GM21381 (cell line): ENCODE measurements around the gene SMYD2.
A peak's percentile ranks its signal among the peaks of the same experiment; 100 is the strongest.

ENCODE experiments used
- ATAC-seq: cut with Tn5 transposase; IDR thresholded peaks from one replicate; pipeline ENCODE4 v1.9.1; 2021; ENCODE audit warnings: mild to moderate bottlenecking, moderate library complexity; ENCODE audit not compliant: unreplicated experiment

SMYD2 gene

GRCh38 chr1:214327514-214327913 is 46.6 kb downstream of the SMYD2 start:
- no peak for ATAC-seq

- ATAC-seq = peak; percentile 87
Measured at GRCh38 chr1:214328770-214329469, 48.0 kb downstream of the SMYD2 start.

DNA sequence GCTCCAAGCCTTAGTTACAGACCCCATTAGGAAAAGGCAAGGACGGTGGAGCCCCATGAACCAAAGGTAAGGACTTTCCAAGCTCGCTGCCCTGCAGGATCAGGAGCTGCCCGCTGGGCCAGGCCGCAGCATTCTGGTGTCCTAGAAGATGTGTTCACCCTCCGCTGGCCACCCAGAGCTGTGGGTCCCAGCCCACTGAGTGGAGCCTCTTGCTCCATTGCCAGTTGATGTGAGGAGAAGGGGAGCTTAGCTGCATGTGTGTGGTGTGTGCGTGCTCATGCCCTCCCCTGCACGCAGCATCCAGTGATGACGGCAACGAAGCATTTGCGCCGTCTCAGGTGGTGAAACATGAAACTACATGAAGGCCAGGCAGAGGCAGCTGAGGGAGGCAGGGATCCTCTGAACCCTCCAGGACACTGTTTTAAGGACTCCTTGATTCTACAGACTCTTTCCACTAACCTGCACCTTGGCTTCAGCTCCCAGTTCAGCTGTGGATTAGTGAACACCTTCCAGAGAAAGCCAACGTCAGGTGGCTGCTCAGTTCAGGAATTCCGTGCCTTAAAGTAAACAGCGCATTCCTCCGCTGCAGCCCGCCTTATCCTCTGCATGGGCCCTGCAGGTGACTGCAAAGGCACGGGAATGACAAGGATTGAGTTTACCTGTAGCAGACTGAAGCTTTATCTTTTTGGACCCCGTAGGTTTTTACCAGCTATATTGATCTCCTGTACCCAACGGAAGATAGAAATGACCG is 48.7 kb downstream of the SMYD2 start:
- ATAC-seq = no peak

- no peak for ATAC-seq
Measured at GRCh38 chr1:214330222-214330621, 49.3 kb downstream of the SMYD2 start.

DNA sequence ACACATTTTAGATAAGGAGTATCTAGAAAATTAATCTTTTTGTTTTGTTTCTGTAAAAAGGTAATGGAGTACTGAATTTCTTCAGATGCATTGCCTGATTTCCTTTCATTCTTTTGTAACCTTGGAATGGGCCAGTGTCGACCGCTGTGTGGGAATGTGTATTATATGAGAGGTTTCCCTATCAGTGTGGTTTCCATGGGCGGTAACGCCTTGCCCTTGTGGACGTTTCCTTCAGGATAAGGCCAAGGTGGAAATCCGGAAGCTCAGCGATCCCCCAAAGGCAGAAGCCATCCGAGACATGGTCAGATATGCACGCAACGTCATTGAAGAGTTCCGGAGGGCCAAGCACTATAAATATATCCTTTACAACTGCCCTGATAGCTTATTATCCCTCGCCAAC is 49.8 kb downstream of the SMYD2 start:
- ATAC-seq = no peak

GRCh38 chr1:214331180-214331579 is 50.2 kb downstream of the SMYD2 start:
- no peak for ATAC-seq

- ATAC-seq = peak; percentile 35
Measured at GRCh38 chr1:214331827-214332423, 51.0 kb downstream of the SMYD2 start.

GRCh38 chr1:214332946-214333798 is 52.2 kb downstream of the SMYD2 start:
- ATAC-seq = no peak

DNA sequence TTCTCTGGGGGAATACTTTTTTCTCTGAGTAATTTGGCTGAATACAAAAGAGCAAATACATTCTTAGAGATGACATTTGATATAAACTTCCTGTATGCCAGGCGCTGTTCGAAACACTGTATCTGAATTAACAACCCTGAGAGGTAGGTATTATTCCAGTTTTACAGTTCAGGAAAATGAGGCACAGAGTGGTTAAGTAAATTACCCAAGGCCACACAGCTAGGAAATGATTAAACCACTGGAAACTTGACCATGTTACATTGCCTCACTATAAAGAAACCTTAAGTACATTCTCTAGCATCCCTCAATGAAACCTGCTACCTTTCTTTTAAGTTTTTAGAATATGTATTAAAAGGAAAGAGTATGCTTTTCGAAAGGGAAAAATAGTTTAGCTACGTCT is 54.6 kb downstream of the SMYD2 start:
- no peak for ATAC-seq

- no peak for ATAC-seq
Measured at GRCh38 chr1:214337015-214337414, 56.1 kb downstream of the SMYD2 start.

- ATAC-seq = no peak
Measured at GRCh38 chr1:214337511-214337910, 56.6 kb downstream of the SMYD2 start.

DNA sequence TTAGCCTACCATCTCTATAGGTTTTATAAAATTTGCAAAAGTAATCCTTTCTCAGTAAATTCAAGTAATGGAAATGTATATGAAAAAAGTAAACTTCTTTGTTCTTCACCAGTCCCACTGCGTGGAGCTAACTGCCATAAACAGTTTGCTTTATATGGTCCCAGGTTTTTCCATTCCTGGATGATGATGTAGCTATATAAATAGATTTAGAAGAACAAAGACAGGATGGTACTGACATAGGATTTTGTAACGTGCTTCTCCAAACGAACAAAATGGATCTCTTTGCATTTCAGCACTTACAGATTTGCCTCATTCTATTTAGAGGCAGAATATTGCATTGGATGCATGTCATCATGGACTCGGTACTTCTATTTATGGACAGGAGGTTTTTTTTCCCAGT is 57.3 kb downstream of the SMYD2 start:
- ATAC-seq = no peak

GRCh38 chr1:214341459-214341858 is 60.5 kb downstream of the SMYD2 start:
- ATAC-seq = no peak

DNA sequence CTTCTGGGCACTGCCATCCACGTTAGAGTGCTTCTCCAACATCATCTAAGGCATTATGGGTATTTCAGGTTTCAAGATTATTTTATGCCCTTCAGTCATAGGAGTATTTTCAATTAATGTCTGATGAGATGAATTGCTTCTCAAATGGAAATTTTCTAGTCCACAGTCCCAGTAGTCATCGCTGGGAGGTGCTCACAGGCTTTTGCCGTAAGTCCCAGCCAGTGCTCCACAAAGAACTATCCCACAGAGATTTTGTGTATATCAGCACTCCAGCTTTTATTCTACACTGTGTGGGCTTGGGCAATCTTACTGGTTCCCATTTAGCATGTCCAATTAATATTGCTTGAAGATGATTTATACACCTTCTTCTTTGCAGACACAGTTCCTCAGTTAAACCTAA is 61.0 kb downstream of the SMYD2 start:
- ATAC-seq = no peak

GRCh38 chr1:214342525-214342924 is 61.6 kb downstream of the SMYD2 start:
- ATAC-seq = no peak

DNA sequence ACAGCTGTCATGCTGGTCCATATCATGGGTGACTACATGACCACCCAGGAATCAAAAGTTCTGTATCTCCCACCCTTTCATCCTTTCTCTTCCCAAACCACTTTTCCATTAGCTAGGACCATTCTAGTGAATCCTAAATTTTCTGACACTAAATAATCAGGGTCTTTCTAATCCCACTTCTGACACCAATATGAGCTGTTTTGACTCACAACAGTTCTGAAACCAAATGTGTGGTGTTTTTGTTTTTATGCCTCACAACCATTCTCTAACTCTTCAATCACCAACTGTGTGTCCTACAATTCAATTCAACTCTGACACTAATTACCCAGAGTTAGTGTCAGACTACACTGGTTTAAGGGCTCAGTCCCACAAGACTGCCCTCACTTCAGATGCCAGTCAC is 63.9 kb downstream of the SMYD2 start:
- ATAC-seq = no peak

DNA sequence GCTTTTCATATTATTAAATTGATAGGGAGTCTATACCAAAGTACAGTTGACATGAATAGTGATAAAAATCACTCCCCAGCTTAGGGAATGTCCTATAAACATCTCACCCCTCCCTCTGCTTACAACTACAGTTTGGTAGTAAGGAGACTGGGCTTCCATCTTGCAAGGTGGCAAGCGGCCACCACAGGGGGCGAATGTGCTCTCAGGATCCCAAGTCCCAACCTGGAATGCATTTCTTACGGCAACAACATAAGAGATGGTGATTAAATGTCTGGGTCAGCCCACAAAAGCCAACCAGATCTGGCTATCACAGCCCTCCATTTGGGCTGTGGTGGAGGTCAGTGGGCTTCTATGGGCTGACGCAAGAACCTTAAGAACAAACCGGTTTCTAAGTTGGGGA is 68.0 kb downstream of the SMYD2 start:
- no peak for ATAC-seq

DNA sequence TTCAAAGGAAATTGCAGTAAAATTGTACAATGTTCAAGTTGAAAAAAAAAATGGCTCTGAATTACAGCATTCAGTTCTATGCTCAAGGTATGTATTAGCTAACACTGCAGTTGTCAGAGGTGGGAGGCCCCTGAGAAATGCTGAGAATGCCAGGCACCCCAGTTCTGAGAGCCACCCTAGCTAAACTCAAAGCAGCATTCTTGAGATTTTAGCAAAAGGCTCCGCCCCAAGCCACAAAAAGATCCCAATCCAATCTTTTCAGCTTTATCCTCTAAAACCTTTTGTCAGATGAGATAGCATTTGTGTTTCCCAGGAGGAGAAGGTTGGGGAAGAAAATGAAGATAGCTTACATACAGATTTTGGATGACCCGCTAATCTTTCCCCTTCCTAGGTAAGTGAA is 68.8 kb downstream of the SMYD2 start:
- ATAC-seq = no peak

DNA sequence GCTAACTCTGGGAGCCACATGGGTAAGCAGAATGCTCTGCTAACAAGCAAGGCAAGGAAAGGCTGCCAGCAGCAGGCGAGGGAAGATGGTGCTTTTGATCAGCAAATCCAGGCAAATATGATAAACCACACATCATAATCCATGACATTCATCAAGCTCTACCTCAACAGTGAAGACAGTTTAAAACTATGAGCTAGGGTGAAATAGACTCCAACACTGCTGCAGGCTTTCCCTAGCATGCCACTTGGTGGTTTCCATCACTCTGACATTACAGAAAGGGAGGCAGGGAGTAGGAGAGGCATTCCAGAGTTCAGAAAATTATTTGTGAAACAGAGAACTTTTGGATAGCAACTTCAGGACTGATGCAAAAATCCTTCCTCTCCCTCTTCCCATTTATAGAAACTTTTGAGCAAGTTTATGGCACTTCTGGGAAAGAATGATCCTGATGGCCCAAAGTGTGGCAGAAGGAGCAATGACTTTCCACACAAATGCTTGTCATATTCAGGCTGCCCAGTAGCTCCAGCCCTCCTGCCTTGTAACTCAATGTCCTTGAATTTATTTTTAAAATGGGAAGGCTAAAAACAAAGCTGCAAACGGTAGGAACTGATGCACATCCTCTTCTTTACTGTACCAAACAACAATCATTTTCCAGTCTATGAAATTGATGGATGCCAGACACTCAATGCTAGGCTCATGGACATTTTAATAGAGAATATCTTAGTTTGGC is 70.8 kb downstream of the SMYD2 start:
- ATAC-seq = no peak

DNA sequence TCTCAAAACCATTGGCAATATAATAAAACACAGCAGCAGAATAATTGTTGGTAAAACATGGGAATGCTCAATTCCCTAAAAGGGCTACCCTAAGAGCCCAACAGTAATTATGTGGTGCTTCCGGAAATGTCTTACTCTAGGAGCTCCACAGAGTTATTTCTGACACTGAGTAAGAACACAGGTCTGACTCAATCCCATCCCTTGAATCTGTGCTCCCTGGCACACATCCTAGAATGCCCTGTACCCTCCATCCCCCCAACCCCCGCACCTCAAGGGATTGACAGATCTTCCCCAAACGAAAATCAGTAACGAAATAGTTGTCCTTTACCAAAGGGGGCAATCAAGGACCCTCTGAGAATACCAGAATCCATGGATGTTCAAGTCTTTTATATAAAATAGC is 71.9 kb downstream of the SMYD2 start:
- no peak for ATAC-seq
